ENCODE measurements around the gene JMJD1C.

The JMJD1C gene

GRCh38 chr10:63255316-63255715 lies 210.5 kb downstream of the JMJD1C start:
- DNase-seq (ENCODE audit: low read depth), result no peak
- no peak overlapping the region for H3K4me3 ChIP-seq (ENCODE audit: low read length)
- TF ChIP-seq CTCF (conservative IDR thresholded peaks at IDR 0.05; ENCODE audit: low read length), result no peak

GRCh38 chr10:63253040-63253439 lies 212.7 kb downstream of the JMJD1C start:
- H3K4me3 ChIP-seq (ENCODE audit: low read length), result no peak overlapping the region
- no peak for DNase-seq (ENCODE audit: low read depth)
- no peak for TF ChIP-seq CTCF (conservative IDR thresholded peaks at IDR 0.05; ENCODE audit: low read length)

GRCh38 chr10:63252095-63252762 lies 213.5 kb downstream of the JMJD1C start:
- TF ChIP-seq CTCF (conservative IDR thresholded peaks at IDR 0.05; ENCODE audit: low read length), result no peak
- H3K4me3 ChIP-seq (ENCODE audit: low read length), result no peak overlapping the region
- no peak for DNase-seq (ENCODE audit: low read depth)

GRCh38 chr10:63250032-63250431 lies 215.7 kb downstream of the JMJD1C start:
- DNase-seq (ENCODE audit: low read depth), result no peak
- no peak overlapping the region for H3K4me3 ChIP-seq (ENCODE audit: low read length)
- TF ChIP-seq CTCF (conservative IDR thresholded peaks at IDR 0.05; ENCODE audit: low read length), result no peak

- TF ChIP-seq CTCF (conservative IDR thresholded peaks at IDR 0.05; ENCODE audit: low read length), result no peak
- DNase-seq (ENCODE audit: low read depth), result no peak
- H3K4me3 ChIP-seq (ENCODE audit: low read length), result no peak overlapping the region
Measured at GRCh38 chr10:63247771-63248170, 218.0 kb downstream of the JMJD1C start.

GRCh38 chr10:63246356-63246755 lies 219.4 kb downstream of the JMJD1C start:
- H3K4me3 ChIP-seq (ENCODE audit: low read length), result no peak overlapping the region
- TF ChIP-seq CTCF (conservative IDR thresholded peaks at IDR 0.05; ENCODE audit: low read length), result no peak
- DNase-seq (ENCODE audit: low read depth), result no peak

GRCh38 chr10:63241841-63242281 lies 223.9 kb downstream of the JMJD1C start:
- DNase-seq (ENCODE audit: low read depth), result no peak
- no peak for TF ChIP-seq CTCF (conservative IDR thresholded peaks at IDR 0.05; ENCODE audit: low read length)
- no peak overlapping the region for H3K4me3 ChIP-seq (ENCODE audit: low read length)

Measured in AG10803 (cell line).